Gastroesophageal sphincter (tissue), 3 donors: ENCODE measurements around the gene ROBO1.

Source experiments
- CTCF ChIP-seq, 4 experiments: fragments of 200-600 bp in 2 of 4; fragments of 450-650 bp in 2 of 4; sonication (generic) in 1 of 4; IDR thresholded peaks; one replicate each; pipeline ENCODE4 v1.5.1; 2017 to 2019; ENCODE audit warnings: antibody characterized with exemption in 4 of 4, mild to moderate bottlenecking in 2 of 4, moderate library complexity in 2 of 4
- POLR2A ChIP-seq, 2 donors: fragments of 450-650 bp; IDR thresholded peaks; one replicate each; pipeline ENCODE4 v1.6.1; 2017; ENCODE audit warnings: antibody characterized with exemption in 2 of 2, mild to moderate bottlenecking in 2 of 2, moderate library complexity in 1 of 2
- POLR2AphosphoS5 ChIP-seq: sonication (generic); formaldehyde crosslinking; IDR thresholded peaks from one replicate; pipeline ENCODE4 v1.6.1; 2017; ENCODE audit warnings: antibody characterized with exemption

- TF ChIP-seq CTCF (IDR thresholded peaks at IDR 0.05) (no peak), POLR2A (IDR thresholded peaks at IDR 0.05) (no peak), POLR2AphosphoS5 (no peak)
Measured at GRCh38 chr3:79815478-79815877, 47.7 kb upstream of the ROBO1 start.
